ENCODE measurements around the gene C16orf74.

Gene C16orf74

DNA sequence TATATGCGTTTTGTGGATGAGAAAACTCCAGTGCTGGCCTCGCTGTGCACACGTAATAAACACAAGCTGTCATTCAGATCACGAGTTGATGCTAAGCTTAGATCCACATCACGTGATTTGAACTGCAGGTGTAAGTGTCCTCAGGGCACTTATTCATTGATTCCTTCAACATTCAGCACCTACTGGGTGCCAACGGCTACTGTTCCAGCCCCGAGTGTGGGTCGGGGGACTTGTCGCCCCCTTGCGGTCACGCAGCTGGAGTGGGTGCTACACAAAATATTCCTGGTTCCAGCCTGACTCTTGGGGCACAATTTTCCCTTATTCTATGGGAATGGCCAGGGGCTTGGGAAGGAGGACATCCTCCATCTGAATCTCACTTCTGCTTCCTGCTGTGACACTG is 32.2 kb downstream of the C16orf74 start:
- DNase-seq (ENCODE audit: low read depth, low spot score), result peak; percentile 28

DNA sequence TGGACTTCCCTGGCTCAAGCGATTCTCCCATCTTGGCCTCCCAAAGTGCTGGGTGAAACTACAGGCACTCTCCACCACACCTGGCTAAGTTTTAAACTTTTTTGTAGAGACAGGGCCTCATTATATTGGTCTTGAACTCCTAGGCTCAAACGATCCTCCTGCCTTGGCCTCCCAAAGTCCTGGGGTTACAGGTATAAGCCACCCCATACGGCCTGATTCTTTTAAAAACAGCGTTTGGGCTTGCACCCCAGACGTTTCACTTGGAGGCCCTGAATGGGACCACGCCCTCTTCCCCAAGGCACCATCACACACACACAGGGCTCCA is 32.8 kb downstream of the C16orf74 start:
- no peak for DNase-seq (ENCODE audit: low read depth, low spot score)

DNA sequence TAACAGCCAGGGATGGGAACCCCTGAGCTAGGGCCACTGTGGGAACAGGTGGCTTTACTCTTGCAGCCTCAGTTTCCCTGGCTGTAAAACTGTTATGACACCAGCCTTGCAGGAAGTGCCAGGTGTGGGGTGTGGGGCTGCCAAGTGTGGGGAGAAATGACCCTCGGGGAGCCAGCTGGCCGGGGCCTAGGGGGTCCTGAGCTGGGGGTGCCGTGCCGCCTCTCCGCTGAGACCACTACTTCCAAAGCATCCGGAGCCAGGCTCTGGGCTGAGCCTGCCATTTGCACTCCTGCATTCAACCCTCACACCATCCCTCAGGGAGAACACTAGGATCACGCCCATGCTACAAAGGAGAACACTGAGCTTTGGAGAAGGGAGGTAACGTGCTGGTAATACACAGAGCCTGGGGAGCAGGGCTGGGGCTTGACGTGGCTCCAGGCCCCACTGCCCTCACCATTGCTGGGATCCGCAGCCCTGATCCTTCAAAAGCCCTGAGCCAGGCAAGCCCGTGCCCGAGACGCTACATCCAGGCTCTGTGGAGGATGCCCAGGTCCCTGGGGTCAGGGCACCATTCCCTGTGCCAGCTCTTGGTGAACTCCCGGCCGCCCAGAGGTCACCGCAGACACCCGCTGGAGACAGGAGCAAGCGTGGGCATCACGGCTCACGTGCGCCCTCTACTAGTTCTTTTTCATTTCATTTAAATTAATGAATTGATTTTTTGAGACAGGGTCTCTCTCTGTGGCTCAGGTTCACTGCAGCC is 33.3 kb downstream of the C16orf74 start:
- DNase-seq (ENCODE audit: low read depth, low spot score), result peak; percentile 76

DNA sequence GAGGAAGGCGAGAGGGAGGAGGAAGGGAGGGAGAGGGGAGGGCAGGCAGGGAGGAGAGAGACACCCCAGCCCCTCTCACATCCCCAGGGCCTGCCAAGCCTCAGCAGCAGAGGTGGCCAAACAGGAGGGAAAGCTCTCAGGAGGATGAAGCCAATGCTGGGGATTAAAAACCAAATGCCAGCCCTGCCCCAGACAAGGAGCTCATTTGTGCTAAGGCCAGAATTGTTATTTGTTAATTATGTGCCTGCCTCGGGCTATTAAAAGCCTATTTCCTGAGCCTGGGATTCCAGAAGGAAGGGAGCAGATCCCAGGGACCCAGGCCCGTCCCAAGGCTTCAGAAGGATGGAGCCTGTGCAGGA is 34.2 kb downstream of the C16orf74 start:
- no peak for DNase-seq (ENCODE audit: low read depth, low spot score)

DNA sequence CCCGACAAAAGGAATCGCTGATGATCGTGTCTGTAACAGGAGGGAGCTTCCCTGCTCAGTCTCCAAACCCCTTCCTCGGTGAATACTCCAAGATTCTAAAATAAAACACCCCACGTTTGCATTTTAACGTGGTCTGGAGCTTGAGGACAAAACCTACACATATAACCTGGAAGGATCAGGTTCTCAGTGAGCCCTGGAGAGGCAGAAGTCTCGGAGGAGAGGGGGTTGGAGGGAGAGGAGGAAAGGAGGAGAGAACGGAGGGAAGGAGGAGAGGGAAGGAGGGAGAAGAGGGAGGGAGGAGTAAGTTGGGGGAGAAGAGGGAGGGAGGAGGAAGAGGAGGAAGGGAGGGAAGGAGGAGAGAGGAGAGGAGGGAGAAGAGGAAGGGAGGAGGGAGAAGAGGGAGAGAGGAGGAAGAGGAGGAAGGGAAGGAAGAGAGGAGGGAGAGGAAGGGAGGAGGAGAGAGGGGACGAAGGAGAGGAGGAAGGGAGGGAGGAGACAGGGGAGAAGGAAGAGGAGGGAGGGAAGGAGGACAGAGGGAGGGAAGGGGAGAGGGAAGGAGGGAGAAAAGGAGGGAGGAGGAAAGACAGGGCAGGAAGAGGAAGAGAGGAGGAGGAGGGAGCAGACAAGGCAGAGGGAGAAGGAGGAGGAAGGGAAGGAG is 34.7 kb downstream of the C16orf74 start:
- DNase-seq (ENCODE audit: low read depth, low spot score), result no peak

DNA sequence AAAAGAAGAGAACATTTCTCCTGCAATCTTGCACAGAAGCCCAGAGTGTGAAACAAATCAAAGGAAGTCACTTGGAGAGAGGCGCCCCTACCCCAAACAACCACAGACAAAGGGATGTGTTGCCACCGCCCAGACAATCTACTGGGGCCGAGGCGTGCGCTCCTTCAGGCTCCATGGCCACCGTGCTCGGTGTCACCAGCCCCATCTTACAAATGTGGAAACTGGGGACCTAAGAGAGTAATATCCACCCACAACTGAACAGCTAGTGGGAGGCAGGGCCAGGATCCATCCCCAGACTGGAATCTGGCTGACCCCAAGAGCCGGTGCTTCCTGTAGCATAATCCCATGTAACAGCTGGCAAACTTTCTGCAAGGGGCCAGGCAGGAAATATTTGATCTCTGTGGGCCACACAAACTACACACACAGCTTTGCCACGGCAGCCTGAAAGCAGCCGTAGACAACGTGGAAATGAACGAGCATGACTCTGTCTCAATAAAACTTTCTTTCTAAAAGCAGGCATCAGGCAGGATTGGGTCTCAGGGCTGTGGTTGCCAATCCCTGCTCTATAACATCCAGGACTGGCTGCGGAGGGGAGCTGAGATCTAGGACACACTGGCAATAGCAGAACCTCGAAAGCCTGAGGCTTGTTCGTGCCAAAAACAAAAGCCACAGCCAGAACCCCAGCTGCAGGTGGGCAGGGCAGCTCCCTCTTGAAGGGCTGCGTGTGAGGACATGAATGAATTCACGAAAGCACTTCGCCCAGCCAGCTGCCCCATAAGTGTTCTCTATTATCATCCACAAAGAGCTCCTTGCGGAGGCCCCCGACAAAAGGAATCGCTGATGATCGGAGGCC is 35.5 kb downstream of the C16orf74 start:
- peak; percentile 34 for DNase-seq (ENCODE audit: low read depth, low spot score)

DNA sequence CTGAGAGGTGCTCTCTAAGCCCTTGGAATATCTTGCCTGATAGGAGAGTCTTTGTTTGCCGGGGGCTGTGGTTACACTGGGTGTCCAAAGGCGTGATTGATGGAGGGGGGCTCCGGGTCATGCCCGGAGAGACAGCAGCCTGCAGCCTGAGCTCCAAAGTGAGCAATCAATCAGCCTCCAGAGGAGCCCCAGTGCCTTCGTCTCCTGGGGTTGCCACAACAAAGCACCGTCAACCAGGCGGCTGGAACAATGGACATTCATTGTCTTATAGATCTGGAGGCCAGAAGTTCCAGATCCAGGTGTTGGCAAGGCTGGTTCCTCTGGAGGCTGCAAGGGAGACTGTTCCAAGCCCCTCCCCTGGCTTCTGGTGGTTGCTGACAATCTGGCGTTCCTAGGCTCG is 38.1 kb downstream of the C16orf74 start:
- DNase-seq (ENCODE audit: low read depth, low spot score), result no peak

DNA sequence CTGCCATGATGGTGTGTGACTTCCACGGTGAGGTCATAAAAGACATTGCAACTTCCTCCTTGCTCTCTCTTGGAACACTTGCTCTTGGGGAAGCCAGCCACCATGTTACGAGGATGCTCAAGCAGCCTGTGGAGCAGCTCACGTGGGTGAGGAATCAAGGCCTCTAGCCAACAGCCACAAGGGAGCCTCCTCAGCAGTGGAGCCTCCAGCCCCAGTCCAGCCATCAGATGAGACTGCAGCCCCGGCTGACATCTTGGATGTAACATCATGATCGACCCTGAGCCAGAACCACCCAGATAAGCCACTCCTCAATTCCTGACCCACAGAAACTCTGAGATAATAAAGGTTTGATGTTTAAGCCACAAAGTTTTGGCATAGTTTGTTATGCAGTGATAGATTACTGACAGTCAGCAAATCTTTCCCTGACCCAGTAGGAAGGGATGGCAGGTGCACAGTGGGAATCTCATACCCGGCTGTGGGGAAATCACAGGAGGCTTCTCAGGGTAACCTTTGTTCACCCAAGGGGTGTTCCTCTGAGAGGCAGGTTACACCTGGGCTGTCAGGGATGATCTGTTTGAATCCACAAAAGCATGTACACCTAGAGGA is 38.8 kb downstream of the C16orf74 start:
- DNase-seq (ENCODE audit: low read depth, low spot score), result no peak

DNA sequence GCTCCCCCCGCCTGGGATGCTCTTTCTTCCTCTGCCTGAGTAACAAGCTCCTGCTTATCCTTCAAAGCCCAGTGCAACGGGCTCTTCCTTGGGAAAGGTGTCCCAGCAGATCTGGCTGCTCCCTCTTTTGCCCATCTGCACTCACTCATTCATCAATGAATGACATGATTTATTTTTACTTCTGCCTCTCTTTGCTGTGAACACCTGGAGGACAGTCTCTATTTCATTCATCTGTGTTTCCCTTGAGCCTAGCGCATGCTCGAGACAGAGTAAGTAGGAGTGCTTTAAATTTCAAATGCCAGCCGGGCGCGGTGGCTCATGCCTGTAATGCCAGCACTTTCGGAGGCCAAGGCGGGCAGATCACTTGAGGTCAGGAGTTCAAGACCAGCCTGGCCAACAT is 40.2 kb downstream of the C16orf74 start:
- no peak for DNase-seq (ENCODE audit: low read depth, low spot score)

DNA sequence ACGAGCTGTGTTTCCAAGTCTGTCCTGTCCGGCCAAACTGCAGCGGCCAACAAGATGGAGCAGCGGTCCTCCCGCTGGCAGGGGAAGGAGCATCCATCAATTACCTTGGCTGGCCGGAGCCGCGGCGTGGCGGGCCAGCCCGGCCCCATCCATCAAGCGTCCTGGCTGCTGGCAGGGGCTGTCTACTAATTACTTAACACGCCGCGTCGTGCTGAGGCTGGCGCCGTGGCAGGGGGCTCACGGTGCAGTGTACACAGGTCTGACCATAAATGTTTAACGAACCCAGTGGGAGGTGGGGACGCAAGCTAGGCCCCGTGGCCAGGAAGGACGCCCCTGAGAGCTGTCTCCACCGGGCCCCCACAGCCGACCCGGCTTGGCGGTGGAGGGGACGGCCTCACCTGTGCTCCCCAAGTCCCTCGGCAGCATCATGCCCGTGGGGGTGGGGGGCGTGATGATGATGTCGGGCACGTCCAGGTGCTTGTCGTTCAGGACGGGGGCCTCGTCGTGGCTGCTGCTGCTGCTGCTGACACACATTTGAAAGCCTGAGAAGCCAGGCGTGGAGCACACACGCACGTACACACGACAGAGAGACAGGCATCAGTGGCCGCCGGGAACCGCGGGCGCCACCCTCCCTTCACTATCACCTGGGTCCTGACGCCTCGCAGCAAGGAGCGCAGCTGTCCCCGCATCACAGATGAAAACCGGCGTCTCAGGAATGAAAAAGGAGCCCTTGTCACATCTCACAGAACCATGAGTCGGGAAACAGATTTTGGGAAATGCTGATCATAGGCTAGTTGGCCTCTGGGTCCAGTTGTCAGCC is 40.9 kb downstream of the C16orf74 start:
- no peak for DNase-seq (ENCODE audit: low read depth, low spot score)

DNA sequence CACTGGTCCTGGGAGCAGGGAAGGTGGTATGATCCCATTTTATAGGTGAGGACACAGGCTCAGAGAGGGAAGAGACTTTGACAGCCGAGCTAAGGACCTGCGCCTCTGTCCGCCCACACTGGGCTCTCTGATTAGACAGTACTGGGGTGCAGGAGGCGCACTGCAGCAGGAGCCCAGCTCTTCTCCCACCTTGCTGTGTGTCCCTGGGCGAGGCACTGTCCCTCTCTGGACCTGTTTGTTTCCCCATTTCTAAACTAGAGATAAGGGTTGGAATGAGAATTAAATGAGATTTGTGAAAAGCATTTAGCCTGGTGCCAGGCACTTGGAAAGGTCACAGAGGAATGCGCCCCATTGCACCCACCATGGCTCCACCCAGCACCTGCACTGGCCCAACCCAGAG is 42.6 kb downstream of the C16orf74 start:
- no peak for DNase-seq (ENCODE audit: low read depth, low spot score)

DNA sequence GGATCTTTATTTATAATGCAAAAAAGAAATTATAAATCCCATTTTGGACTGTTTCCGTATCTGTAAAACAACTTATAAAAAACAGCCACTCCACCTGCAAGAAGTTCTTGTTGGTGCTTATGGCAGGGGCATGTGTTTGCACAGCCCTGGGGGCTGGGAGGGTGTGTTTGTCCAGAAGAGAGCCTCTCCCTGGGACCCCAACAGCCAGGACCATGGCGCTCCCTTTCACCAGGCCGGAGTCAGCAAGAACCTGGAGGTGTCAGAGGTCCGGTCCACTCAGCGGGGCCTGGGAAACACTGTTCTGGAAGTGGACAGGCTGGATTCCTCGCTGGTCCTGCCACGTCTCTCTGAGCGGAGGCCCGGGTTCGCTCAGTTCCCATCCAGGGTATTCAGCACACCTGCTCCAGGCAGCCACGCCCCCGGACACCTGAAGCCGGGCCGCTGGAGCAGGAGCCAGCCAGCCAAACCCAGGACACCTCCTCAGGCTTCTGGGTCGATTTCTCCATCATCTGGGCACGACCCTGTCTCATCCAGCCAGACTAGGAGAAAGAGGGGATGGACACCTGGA is 43.3 kb downstream of the C16orf74 start:
- DNase-seq (ENCODE audit: low read depth, low spot score), result no peak

DNA sequence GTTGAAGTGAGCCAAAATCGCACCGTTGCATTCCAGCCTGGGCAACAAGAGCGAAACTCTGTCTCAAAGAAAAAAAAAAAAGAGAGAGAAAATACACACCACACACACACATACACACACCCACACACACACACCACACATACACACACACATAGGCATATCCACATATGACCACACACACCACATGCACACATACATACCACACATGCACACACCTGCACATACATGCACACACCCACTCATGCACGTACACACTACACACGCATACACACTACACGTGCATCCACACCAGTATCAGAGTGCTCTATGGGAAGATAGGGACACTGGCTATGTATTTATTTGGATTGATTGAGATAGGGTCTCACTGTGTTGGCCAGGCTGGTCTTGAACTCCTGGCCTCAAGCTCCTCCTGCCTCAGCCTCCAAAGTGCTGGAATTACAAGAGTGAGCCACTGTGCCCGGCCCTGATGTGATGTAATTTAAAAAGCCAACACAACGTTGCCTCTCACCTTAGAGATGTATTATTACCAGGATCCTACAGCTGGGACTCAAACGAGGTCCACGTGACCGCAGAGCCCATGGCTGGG is 44.4 kb downstream of the C16orf74 start:
- DNase-seq (ENCODE audit: low read depth, low spot score), result no peak

DNA sequence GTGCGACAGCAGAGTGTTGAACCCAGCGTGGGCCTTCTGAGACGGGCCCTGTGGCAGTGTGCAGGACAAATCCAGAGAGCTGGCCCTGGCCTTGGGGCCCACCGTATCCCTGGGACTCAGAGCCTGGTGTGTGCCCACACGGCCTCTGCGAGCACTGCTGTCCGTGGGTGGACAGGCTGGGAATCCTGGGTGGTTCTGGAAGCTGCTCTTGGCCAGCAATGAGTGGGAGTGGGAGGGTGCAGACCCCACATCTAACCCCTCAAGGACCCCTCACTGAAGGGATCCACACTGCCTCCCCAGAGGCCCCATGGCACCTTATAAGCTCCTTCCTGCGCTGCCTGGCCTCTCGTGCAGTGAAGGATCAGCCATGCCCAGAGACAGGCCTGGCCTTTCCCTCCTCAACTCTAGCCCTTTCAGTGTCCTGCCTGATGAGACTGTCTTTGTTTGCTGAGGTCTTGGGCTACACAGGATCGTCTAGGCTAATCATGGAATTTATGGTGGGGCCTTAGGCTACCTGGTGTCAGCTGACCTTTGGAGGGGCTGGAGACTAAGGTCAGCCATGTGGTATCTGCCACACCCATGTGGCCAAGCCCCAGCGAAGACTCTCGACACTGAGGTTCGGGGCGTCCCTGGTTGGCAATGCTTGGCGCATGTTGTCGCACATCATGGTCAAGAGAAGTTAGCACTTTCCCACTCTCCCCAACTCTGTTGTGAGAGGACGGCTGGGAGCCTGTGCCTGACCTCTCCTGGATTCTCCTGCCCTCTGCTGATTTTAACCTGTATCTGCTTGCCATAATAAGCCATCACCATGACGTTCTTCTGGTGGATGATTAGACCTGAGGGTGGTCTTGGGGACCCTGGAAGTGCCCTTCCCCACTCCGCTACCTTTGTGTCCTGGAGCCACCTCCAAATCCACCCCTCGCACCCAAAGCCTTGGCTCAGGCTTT is 45.7 kb downstream of the C16orf74 start:
- no peak for DNase-seq (ENCODE audit: low read depth, low spot score)

DNA sequence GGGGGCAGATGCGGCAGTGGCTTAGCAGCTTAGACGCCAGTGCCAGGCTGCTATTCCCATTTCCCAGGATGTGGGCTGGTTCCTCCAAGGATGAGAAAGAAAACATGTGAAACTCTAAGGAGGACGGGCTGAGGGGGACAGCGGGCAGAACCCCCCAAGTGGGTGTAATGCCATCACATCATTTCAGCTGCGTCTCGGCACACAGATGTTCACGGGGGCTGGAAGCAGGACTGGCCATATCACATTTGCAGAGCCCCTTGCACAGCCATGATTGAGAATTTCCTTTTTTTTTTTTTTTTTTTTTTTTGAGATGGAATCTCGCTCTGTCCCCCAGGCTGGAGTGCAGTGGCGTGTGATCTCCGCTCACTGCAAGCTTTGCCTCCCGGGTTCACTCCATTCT is 46.9 kb downstream of the C16orf74 start:
- DNase-seq (ENCODE audit: low read depth, low spot score), result no peak

DNA sequence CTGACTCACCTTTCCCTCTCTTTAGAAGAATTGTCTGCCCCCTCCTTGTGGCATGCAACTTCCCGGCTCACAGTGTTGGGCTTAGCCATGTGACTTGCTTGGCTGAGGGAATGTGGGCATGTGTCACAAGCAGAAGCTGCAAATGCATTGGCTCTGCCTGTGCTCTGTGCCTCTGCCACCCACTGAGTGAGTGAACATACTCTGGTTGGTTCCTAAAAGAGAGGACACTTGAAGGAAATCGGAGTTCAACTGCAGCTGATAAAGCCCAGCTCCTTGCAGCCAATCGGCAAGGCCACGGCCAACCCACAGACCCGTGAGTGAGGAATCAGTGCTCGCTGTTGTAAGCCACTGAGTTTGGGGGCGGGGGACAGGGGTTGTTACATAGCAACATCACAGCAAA is 51.3 kb downstream of the C16orf74 start:
- DNase-seq (ENCODE audit: low read depth, low spot score), result peak; percentile 55

DNA sequence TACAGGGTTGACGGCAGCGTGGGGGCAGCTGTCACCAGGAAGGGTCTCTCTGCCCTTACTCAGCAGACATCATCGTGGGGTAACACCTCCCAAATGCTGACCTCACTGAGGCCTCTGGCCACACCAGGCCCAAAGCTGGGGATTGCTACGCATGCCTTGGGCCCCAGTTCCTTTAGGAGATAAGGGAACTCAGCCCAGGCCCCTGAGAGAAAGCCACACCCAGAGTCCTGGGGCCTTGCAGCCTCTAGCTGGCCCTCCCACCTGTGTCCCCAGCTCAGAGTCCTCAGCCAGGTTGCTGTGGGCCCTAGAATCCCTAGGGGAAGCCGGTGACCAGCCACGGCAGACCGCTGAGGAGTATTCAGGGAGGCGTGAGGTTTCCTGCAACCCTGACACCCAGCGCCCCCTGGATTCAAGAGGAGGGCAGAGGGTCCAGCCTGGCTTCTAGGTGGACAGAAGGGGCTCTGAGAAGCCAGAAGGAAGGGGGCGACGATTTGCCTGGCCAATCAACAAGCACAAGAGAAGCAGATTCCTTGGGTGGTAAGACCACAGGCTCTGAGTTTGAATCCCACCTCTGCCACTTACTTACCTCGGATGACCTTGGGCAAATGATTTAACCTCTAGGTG is 51.8 kb downstream of the C16orf74 start:
- DNase-seq (ENCODE audit: low read depth, low spot score), result no peak

DNA sequence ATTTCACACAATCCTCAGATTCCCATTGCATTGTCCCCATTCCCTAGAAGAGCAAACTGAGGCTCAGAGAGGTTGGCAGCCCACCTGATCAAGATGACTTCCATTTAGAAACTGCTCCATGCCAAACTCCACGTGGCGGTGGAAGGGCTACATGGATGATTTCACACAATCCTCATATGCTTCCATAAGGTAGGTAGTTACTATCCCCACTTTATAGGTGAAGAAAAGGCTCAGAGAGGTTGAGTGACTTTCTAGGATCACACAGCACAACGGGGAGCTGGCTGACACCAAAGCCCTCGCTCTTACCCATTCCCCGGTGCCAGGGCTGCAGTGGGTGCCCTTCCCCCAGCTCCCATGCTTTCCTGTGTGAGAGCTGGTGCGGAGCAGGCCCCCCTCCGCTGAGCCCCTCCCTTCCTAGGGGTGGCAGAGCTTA is 52.4 kb downstream of the C16orf74 start:
- DNase-seq (ENCODE audit: low read depth, low spot score), result no peak

DNA sequence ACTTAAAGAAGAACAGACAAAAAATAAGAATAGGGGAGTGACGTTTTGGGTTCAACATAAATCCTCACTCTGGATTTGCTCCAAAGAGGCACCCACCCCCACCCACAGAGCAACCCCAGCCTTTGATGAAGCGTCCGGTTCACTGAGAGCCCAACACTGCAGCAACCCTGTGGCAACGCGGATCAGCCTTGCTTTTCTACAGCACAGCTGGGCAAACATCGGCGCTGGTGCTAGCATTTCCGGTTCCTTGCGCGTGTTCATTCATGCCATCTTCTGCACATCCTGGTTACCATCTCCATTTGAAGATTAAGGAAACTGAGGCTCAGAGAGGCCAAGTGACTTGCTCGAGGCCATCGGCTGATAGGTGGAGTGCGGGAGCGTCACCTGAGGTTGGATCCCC is 53.5 kb downstream of the C16orf74 start:
- no peak for DNase-seq (ENCODE audit: low read depth, low spot score)

Data from astrocyte of the hippocampus (primary cell).